HG03460 (cell line): Measurements from ENCODE around the gene LZTFL1.

ENCODE experiments used
- ATAC-seq: cut with Tn5 transposase; IDR thresholded peaks from one replicate; pipeline ENCODE4 v1.9.1; 2021; ENCODE audit not compliant: unreplicated experiment

LZTFL1 gene

GRCh38 chr3:45787551-45787950 lies 54.4 kb downstream of the LZTFL1 start:
- no peak for ATAC-seq

DNA sequence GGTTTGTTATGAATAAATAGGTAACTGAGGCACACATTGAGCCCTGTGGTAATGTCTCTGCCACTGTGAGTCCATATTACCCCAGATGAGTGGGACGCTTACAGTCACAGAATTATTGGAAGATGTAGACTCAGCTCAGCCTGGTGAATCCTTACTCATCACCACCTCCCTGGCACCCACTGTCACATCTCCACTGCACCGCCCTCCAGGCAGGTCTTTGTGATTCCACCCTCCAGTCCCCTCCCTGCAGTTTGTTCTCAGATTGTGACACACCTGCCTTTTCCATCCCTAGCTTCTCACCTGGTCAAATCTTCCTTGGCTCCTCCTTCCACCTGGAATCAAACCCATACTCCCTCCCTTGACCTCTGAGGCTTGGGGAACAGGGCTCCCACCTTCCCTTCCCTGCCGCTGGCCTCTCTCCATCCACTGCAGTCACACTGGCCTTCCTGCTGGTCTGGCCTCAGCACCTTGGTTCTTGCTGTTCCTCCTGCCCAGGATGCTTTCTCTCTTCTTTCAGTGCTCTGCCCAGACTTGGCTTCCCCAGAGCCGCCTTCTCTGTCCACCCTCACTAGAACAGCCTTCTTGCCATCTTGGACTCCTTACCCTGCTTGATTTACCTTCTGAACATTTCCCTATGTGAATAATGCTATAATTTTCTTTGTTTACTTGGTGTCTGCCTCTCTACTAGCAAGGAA lies 55.0 kb downstream of the LZTFL1 start:
- no peak for ATAC-seq

DNA sequence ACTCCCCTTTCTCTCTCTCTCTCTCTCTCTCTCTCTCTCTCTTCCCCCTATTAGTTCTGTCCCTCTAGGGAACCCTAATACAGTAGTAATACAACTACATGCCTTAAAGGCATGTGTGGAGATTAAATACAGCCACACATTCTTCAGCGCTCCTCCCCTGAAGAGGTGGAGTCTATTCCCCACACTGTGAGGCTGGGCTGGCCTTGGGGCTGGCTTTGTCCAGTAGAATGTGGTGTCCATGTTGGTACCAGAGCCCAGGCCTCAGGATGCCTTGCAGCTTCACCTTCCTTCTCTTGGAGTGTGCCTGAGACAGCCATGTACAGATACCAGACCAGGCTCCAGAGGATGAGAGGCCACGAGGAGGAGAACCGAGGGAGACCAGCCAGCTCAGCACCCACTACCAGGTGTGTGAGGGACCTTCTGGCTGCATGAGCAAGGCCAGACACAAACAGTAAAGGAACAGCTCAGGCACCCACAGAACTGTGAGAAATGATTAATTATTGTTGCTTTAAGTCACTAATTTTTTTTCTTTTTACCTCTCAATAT lies 56.2 kb downstream of the LZTFL1 start:
- ATAC-seq: no peak

DNA sequence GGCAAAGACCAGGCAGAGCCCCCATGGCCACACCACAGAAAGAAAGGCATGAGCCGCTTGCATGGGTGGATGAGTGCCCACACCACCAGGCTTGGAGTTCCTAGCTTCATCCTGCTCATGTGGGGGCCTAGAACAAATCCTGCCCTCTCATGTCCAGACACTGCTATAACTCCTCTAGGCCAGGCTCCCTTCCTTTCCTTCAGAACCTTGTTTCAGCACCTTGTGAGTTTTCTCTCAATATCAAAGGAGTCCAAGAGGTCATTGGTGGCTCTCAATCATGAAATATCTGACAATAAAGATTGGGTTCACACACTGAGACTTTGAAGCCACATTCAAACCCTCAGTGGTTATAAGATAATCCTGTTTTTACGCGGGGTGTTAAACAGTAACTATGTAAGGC lies 58.3 kb downstream of the LZTFL1 start:
- ATAC-seq: no peak

GRCh38 chr3:45782381-45782780 lies 59.5 kb downstream of the LZTFL1 start:
- ATAC-seq: no peak

- ATAC-seq: no peak
Measured at GRCh38 chr3:45781841-45782240, 60.1 kb downstream of the LZTFL1 start.

GRCh38 chr3:45781271-45781670 lies 60.6 kb downstream of the LZTFL1 start:
- no peak for ATAC-seq

DNA sequence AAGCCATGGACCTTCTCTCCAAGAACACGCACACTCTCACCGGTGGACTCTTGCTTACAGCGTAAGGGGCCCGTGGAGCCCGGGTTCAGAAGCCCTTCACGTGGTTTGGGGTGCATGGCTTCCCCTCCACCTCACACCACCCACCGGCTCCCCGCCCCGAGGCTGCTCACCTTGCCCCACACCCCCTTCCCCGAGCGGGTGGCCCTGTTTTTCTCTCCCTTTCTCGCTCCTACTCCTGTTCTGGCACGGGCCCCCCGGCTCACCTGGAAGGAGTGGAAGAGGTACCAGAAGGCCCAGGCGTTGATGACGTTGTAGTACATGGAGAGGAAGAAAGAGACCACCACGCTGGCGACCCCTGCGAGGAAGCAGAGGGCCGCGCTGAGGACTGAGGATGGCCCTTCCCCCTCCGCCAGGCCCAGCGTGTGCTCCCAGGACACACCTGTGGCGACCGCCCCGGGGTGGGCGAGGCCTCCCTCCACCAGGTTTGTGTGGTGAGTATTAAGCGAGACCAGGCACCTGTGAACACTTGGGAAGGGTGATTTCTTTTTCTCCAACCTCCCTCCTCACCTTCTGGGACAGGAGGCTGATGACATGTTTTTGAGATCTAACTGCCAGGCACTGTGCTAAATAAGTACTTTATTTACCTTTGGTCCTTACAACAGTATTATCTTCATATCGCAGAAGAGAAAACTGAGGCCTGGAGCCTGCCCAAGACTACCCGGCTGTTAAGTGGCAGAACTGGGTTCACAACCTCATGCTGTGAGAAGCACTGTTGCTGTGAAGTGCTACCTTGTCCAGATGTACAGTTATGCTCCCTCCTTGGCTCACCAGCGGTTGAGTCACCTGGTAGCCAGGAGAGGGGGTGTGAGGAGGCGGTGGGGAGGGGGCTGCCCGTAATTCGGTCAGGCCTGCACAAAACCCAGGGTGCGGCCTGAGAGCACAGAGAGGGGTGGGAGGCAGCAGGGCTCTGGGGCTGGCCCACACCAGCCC lies 61.9 kb downstream of the LZTFL1 start:
- no peak for ATAC-seq

DNA sequence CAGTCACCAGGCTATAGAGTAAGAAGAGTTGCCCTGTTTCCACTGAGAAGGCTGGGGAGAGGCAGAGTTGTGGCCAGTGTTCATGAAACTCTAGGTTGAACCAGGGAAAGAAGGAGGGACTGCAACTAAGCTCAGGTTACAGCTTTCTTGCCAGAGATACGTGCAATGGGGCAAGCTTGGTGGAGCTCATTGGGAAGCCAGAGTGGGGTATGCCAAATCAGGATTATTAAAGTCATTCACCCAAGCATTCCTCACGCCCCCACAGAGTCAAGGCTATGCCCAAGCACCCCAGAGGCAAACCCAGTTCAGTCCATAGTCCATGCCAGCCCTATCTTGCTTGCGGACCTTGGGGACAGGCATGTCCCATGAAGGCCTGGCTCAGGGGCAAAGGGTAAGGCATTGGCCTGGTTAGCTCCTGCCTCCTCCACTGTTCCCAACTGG lies 63.1 kb downstream of the LZTFL1 start:
- no peak for ATAC-seq

DNA sequence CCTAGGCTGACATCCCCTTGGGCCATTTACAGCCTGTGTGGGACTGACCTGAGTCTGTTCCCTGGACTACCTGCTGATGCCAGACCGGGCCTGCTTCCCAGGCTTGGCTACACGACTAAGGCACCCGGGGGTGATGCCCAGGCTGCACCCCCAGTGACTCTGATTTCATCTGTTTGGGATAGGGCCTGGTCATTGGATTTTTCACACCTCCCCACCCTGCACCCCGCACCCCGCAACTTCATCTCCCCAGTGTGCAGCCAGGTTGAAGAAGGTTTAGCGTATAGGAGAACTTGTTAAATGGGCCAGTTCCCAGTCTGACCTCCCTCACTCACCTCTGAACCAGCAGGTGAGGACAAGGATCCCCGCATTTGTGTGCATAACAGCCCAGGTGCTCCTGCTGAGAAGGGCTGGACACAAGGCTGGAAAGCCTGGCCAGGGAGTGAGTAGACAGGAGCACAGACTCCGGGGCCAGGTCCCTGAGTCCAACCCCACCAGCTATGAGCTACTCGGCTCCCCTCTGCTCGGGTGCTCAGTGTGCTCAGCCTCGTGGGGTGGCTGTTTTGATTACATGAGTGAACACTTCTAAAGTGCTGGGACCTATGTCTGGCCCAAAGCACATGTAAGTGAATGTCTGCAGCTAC lies 64.1 kb downstream of the LZTFL1 start:
- ATAC-seq: no peak

DNA sequence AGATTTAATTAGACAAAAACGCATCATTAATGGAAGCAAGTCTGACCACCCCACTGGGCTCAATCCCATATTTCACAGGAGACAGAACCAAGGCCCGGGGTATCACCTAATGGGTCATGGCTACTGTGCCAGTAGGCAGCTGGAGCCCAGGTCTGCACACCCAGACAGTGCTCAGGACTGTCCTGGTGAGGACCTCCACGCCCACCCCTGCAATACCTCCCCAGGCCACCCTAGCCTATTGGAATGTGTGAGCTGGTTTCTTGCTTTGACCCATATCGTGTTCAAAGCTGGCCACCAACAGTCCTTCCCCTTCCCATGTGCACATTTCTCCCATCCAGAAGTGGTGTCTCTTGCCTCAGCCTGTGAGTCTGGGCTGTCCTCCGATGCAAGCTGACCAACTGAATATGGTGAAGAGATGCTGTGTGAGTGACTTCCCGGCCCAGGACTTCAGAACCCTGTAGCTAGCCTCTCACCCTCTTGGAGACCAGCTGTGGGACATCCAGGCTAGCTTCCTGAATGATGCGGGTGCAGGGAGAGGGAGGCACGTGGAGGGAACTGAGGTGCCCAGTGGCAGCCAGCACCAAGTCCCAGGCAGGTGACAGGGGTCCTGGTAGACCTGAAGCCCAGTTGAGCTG lies 64.7 kb downstream of the LZTFL1 start:
- no peak for ATAC-seq

DNA sequence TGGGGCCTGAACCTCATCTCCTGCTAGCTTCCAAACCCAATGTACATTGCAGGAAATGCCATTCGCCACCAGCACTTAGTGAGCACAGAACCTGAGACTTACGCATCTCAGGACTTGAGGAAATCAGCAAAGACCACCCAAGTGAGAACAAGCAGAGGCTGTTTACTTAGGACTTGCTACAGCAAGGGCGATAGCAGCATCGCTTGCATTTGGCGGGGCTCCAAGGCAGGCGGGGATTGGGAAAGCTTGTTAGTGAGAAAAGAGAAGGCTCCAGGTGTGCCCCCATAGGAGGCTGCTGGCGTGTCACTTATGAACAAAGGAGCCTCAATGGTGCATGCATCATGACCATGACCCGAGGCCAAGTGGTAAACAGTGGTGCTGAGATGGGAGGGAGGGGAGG lies 65.3 kb downstream of the LZTFL1 start:
- no peak for ATAC-seq

DNA sequence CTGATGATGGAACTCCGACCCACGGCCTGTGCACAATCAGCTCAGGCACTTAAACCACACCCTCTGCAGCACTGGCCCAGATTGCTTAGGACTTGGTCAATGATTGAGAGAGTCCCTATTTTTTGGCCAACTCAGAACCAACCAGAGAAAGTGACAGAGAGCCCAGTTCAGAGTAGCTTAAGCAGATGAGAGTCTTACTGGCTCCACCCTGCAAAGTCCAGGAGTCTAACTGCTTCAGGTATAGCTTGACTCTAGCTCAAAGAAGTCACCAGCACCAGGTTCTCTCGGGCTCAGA lies 65.7 kb downstream of the LZTFL1 start:
- ATAC-seq: no peak

- ATAC-seq: no peak
Measured at GRCh38 chr3:45775571-45776300, 66.2 kb downstream of the LZTFL1 start.

GRCh38 chr3:45774581-45775521 lies 67.1 kb downstream of the LZTFL1 start:
- ATAC-seq: no peak

GRCh38 chr3:45773714-45774449 lies 68.0 kb downstream of the LZTFL1 start:
- no peak for ATAC-seq
